GM21367 (cell line): ENCODE measurements around the gene CDKN1A.
"Not testable (repeated sequence)": the region's sequence is repeated elsewhere in the genome, so short reads cannot be mapped to it uniquely, and the experiment has no call there.

ENCODE experiments used
- ATAC-seq: cut with Tn5 transposase; IDR thresholded peaks from one replicate; pipeline ENCODE4 v1.9.1; 2021; ENCODE audit not compliant: unreplicated experiment

CDKN1A gene

DNA sequence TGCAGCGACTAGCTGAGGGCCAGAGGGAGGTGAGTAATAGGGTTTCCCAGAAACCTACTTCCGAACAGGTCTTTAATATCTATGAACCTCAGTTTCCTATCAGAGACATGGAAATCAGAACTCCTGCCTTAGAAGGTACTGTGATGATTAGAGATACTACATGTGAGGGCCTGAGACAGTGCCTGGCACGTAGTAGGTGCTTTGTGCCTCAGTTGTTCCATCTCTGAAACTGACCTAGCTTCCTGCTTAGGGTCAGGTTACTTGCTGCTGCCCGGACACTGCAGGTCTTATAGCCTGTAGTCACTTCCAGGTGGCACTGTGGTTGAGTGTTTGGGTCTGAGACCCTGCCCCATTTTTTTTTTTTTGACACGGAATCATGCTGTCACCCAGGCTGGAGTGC, 40.0 kb downstream of the CDKN1A start:
- ATAC-seq: no peak

DNA sequence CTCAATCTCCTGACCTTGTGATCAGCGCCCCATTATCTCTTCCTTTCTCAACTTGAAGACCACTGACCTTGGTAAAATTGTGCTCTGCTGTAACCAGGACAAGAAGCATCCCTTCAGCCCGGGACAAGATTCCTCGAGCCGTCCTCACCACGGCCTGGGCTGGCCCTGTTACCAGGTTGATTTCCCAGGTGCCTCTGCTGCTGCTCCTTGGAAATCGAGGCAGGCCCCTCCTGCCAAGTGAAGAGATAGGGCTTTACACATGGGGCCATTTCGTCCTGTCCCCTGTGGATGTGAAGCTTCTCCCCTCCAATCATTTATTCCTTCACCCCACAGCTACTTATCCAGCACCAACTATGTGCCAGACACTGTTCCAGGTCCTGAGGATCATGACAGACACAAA, 40.6 kb downstream of the CDKN1A start:
- no peak for ATAC-seq

- ATAC-seq: no peak
Measured at GRCh38 chr6:36720251-36721141, 42.0 kb downstream of the CDKN1A start.

- no peak for ATAC-seq
Measured at GRCh38 chr6:36721369-36722140, 43.0 kb downstream of the CDKN1A start.

GRCh38 chr6:36722365-36722764, 43.9 kb downstream of the CDKN1A start:
- ATAC-seq: no peak

GRCh38 chr6:36722879-36723278, 44.4 kb downstream of the CDKN1A start:
- ATAC-seq: no peak

DNA sequence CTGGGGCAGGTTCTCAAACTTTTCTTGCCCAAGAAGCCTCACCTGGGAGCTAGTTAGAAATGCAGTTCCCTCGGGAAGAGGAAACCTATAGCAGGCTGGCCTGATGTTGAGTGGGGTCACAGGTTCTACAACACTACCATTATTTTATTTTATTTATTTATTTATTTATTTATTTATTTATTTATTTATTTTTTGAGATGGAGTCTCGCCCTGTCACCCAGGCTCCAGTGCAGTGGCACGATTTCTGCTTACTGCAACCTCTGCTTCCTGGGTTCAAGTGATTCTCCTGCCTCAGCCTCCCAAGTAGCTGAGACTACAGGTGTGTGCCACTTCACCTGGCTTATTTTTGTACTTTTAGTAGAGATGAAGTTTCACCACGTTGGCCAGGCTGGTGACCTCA, 45.5 kb downstream of the CDKN1A start:
- not testable (repeated sequence) for ATAC-seq

DNA sequence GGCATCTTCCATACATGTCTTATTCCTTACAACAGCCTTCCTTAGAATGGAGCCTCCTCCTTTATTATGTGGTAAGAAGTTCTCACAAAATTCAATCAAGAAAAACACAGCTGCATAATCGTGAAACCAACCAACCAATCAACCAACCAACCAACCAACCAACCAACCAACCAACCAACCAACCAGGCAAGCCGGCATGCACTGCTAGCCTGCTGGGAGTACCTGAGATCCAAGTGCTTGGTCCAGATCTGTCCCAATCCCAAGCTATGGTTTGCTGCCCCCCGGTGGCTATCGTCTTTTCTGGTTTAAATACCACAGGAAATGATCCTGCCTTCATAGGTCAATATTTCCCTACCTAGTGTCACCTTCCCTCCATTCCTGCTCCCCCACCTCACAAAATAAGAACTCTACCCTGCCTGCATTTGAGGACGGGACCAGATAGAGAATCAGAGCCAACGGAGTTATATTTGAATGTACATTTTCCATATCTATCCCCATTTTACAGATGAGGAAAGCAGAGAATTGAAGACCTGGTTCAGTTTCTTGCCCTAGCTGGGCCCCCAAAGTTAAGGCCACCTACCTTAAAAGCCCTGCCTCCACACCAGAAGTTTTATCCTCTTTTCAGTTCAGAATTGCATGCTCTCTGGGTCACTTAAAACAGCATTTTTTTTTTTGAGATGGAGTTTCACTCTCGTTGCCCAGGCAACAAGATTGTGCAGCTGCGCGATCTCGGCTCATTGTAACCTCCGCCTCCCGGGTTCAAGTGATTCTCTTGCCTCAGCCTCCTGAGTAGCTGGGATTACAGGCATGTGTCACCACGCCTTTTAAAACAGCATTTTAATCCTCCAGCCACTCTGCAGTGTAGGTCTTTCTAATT, 46.2 kb downstream of the CDKN1A start:
- no peak for ATAC-seq

DNA sequence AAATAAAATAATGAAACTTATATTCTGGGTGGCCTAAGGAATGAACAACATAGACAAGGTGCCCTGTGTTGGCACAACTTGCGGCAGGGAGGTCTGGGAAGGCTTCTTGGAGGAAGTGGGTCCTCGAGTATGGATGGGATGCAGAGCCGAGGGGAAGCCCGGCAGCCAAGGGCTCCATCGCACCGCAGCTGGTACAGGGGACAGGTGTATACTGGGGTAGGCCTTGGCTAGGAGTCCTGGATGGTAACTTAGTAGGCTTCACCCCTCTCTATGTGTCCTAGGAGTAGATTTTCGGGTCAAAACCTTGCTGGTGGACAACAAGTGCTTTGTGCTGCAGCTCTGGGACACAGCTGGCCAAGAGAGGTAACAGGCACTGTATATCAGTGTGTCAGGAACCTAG, 47.1 kb downstream of the CDKN1A start:
- ATAC-seq: no peak

DNA sequence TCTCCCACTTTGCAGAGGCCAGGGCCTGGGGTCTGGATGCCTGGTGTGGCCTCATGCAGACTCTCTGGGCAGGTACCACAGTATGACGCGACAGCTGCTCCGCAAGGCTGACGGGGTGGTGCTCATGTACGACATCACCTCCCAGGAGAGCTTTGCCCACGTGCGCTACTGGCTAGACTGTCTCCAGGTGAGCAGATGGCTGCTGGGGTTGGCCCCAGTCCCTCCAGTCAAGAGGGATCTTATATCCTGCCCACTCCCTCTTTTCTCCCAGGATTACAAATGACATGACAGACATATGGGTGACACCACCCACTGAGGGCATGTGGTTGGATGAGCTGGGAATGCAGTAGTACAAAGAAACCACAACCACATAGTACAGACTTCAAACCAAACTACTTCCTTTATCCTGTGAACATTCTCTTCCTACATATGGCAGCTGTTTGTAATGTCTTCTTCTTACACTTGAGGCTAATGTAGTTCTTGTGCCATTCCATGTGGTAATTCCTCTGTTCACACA, 49.0 kb downstream of the CDKN1A start:
- no peak for ATAC-seq

DNA sequence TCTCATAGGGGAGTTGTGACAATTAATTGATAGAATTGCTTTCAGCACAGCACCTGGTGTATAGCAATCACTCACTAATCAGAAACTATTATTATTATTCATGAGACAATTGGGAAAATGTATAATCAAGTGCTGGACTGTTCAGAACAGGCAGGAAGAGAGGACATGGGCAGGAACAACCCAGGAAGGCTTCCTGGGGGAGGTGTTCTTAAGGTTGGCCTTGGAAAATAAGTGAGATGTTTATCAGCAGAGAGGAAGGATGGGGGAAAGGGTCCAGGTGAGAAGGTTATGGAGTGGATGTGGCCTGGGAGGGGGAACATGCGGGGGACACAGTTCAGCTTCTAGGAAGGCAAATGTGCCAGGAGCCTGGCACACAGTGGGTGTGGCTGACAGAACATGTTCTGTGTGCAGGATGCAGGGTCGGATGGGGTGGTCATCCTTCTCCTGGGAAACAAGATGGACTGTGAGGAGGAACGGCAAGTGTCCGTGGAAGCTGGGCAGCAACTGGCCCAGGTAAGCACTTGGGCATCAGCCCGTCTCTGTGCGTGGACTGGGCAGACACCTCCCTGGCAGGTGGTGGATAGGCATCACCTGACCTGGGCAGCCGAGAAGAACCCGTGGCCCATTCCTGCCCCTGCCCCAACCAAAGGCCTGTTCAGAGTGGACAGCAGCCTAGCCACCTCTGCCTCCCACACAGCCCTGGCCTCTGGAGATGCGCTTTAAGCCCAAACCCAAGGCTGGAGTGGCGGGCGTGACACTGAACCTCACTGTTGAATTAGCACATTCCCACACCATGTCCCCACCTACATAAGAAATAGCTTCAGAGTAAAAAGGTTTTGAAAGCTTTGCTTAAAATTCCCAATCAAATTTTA, 50.0 kb downstream of the CDKN1A start:
- no peak for ATAC-seq

DNA sequence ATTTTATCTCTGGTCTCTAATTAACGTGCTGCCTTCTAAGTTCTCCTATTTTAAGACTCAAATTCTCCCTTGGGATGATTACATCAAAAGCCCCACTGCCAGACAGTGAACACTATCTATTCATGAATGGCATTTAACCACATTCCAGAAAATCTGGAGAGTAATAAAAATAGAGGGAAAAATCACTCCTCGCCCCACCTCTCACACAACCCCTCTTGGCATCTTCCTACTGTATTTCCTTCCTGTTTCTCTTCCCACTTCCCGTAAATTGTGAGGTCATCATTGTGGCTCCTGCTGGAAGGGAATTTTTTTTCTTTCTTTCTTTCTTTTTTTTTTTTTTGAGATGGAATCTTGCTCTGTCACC, 50.6 kb downstream of the CDKN1A start:
- ATAC-seq: no peak

DNA sequence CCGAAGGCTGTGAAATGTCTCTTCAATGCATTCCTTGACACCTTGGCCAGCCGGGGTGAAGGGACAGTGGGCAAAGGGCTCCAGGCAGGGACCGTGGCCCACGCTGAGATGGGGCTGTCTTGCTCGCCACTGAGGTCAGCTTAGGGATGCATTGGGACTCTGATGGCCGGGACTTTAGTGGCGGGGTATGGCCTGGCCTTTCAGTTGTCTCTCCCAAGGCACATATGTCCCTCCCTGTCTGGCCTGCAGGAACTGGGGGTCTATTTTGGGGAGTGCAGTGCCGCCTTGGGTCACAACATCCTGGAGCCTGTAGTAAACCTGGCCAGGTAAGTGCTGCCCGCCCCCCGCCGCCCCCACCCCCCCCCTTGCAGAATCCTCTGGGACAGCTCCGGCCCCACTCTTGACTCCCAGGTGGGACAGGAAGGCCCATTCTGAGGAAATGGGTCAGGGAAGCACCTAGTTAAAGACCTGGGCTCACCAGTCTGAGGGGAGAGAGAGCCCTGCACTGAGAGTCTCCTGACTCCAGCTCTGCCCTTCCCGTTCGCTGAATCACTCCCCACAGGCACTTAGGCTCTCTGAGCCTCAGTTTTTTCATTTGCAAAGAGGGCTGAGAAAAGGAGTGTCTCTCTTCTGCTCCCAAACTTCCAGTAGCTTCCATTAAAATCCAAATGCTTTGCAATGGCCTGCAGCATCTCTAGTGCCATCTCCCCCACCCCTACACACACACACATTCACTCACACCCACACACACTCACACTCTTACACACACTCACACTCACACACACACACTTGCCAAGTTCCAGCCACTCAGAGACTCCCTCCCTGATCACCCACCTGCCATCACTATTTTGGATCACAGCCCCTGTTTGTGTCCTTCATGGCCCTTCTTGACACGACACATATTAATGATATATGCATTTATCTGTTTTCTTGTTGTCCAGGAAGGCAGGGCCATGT, 52.2 kb downstream of the CDKN1A start:
- ATAC-seq: no peak

DNA sequence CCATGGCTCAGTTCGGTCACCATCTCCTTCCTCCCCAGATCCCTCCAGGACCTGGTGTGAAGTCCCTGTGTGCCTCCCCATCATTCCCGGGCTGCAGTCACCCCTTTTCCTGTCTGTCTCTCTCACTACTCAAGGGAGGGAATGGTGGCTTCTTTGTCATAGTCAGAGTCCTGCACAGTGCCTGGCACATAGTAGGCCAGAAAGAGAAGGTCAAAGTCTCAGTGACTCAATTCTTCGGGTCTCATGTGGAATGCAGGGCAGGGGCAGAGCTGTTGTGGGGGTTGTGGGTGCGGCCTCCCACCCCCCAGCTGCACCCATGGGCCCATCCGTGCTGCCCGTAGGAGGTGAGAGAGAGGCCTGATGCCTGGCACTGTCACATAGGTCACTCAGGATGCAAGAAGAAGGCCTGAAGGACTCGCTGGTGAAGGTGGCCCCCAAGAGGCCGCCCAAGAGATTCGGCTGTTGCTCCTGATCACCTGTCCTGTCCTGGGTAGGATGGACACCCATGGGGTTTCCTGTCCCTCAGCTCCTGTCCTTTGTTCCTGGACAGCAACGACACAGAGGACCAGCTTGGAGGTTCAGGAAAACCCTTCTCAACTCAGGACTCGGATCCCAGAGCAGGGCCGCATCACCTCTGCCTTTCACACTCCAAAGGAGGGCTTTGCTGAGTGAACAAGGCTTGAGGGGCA, 53.3 kb downstream of the CDKN1A start:
- no peak for ATAC-seq

GRCh38 chr6:36733300-36733699, 54.8 kb downstream of the CDKN1A start:
- no peak for ATAC-seq

DNA sequence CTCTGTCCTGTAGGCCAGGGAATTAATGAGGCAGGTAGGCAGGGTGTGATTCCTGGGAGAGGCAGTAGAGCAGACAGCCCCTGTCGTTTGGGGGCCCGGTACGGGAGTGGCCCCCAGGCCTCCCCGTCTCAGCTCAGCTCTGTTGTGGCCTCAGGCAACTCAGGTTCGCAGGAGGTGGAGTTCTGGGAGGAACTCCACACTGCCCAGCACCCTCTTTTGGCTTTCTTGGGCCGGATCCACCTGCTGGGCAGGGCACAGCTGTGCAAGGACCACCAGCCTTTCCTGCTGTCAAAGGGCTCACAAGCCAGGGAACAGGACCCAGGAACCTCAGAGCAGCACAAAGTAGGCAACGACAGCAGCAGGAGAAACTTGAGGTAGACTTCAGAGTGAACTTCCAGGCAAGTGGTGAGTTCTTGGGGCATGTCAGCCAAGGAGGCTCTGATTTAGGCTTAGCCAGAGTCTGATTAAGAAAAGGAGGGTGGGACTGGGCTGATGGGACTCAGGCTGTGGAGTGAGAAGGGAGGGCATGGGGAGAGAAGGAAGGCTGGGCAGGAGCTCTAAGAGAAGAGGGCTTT, 56.1 kb downstream of the CDKN1A start:
- ATAC-seq: no peak

DNA sequence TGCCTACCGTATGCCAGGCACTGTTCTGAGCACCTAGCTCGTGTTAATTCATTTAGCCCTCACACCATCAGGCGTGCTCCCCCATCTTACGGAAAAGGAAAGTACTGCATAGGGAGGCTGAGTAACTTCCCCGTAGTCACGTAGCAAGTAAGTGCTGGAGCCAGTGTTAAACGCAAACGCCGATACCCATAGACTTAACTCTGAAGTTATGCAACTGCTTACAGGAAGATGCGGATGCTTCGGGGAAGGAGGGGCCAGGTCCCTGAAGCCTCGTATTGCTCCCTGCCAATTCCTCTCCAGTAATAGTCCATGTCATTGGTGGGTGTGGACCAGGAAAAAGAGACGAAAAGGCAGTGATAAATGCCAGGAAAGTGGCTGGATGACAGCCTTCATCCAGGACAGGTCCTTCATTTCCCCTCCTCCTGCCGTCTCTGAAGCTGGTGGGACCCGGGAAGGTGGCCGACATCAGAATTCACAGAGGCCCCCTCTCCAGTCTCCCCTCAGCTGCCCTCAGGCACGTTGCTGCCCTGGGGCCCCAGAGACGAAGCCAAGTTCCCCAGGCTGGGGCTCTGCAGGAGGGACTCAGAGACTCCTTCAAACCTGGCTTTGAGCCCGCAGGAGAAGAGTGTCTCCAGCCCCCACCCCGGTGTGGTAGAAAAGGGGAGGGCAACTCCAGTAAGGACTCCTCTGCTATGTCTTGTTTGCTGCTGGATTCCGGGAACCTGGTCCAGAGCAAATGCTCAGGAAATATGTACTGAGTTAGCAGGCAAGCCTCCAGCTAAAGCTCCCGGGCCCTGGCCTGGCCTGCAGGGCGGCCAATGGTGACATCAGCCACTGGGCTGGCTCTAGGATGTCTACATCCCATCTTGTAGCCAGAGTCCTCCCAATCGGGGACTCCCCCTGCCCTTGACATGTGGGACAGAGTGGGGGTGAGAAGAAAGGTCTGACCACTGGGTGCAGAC, 56.9 kb downstream of the CDKN1A start:
- no peak for ATAC-seq
